ENCODE results near the gene C9orf78. TPM values are rescaled to one million over a fixed set of nuclear protein-coding genes. Genes with fewer than 3 reads are reported as not detected.
A peak's percentile ranks its signal among the peaks of the same experiment; 100 is the strongest.

The C9orf78 gene
- total RNA-seq, 2 experiments from 2014 or later, result 83.9 to 89.2 TPM

GRCh38 chr9:129849901-129850300, 14.8 kb upstream of the C9orf78 start:
- H3K9me3 Mint-ChIP-seq, result no peaks in the 10 kb centered on the region
- no peak overlapping the region for H3K4me3 Mint-ChIP-seq
- H3K36me3 Mint-ChIP-seq (ENCODE audit: low read depth), result peaks cover 49% of the 10 kb centered on the region
- no peak for DNase-seq
- no peaks in the 10 kb centered on the region for H3K27me3 Mint-ChIP-seq
- no peak overlapping the region for H3K27ac Mint-ChIP-seq
- CTCF ChIA-PET, result interaction anchor here (1.1 kb wide), 1 partner anchor 11 kb away, joined by 4 read pairs; no protein-coding TSS in a partner anchor
- peaks cover 53% of the 10 kb centered on the region for H3K4me1 Mint-ChIP-seq
- POLR2A ChIA-PET, result interaction anchor here (0.6 kb wide), 1 partner anchor 13 kb away, joined by 4 read pairs; no protein-coding TSS in a partner anchor

- POLR2A ChIA-PET, result no interaction called here
- CTCF ChIA-PET, result interaction anchor here (1.1 kb wide), 1 partner anchor 12 kb away, joined by 4 read pairs; no protein-coding TSS in a partner anchor
- peaks cover 48% of the 10 kb centered on the region for H3K4me1 Mint-ChIP-seq
- H3K4me3 Mint-ChIP-seq, result no peak overlapping the region
- no peak for DNase-seq
- H3K36me3 Mint-ChIP-seq (ENCODE audit: low read depth), result peaks cover 39% of the 10 kb centered on the region
- H3K9me3 Mint-ChIP-seq, result no peaks in the 10 kb centered on the region
- H3K27ac Mint-ChIP-seq, result no peak overlapping the region
- H3K27me3 Mint-ChIP-seq, result no peaks in the 10 kb centered on the region
These were observed 13.8 kb upstream of the C9orf78 start for GRCh38 chr9:129848712-129849441.

DNA sequence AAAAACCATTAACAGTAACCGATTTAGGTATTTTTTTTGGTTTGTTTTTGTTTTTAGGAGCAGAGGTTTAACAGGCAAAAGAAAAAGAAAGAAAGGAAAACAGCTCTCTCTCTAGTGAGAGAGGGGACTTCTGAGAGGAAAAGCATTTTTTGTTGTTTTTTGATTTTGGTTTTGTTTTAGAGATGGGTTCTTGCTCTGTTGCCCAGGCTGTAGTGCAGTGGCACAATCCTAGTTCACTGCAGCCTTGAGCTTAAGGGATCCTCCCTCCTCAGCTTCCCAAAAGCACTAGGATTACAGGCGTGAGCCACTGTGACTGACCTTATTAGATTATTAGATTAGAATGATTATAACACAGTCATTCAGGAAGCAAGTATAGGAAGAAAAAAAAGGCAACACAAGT, 10.3 kb upstream of the C9orf78 start:
- Mint-ChIP-seq H3K4me1 (peaks cover 44% of the 10 kb centered on the region), H3K4me3 (no peak overlapping the region), H3K27ac (peak overlapping the region; percentile 87), H3K27me3 (no peaks in the 10 kb centered on the region), H3K9me3 (no peaks in the 10 kb centered on the region), H3K36me3 (ENCODE audit: low read depth) (peaks cover 32% of the 10 kb centered on the region)
- no peak for DNase-seq
- POLR2A ChIA-PET, result interaction anchor here (1.1 kb wide), 1 partner anchor 18 kb away, joined by 8 read pairs; no protein-coding TSS in a partner anchor
- CTCF ChIA-PET, result interaction anchor here (1.6 to 1.8 kb wide), 2 partner anchors 13 to 20 kb away, joined by 3 to 4 read pairs; no protein-coding TSS in a partner anchor

- ChIA-PET POLR2A (no interaction called here), CTCF (interaction anchor here (0.8 to 1.1 kb wide), 2 partner anchors 11 to 46 kb away, joined by 3 to 4 read pairs; no protein-coding TSS in a partner anchor)
- no peaks in the 10 kb centered on the region for H3K9me3 Mint-ChIP-seq
- no peaks in the 10 kb centered on the region for H3K27me3 Mint-ChIP-seq
- H3K27ac Mint-ChIP-seq, result peak overlapping the region; percentile 50
- peaks cover 74% of the 10 kb centered on the region for H3K4me1 Mint-ChIP-seq
- no peak overlapping the region for H3K4me3 Mint-ChIP-seq
- H3K36me3 Mint-ChIP-seq (ENCODE audit: low read depth), result peaks cover 47% of the 10 kb centered on the region
- no peak for DNase-seq
These were observed 6.0 kb upstream of the C9orf78 start for GRCh38 chr9:129841071-129841470.

DNA sequence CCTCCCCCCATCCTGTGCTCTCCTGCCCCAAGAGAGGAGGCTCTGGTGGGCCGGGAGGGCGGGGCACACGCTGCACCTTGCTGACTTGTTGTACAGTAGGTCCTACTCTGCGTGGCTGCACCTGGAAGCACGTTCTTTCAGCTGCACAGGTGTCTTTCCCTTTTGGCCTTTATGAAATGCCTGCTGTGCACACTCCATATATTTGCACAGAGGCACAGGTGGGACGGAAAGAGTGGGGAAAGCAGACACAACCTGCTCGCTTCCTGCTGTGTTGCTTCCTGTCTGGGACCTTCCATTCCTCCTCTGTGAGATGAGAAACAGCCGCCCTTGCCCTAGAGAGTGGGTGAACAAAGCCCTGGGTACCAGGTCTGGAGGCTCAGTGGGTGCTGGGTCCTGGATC, 5.0 kb upstream of the C9orf78 start:
- Mint-ChIP-seq H3K36me3 (ENCODE audit: low read depth) (peaks cover 46% of the 10 kb centered on the region), H3K9me3 (no peaks in the 10 kb centered on the region), H3K27ac (peak overlapping the region; percentile 69), H3K4me1 (peaks cover 68% of the 10 kb centered on the region), H3K27me3 (no peaks in the 10 kb centered on the region), H3K4me3 (peak overlapping the region; percentile 22)
- CTCF ChIA-PET, result interaction anchor here (0.6 to 0.8 kb wide), 3 partner anchors 12 to 222 kb away, joined by 3 read pairs; no protein-coding TSS in a partner anchor
- POLR2A ChIA-PET, result no interaction called here
- no peak for DNase-seq

DNA sequence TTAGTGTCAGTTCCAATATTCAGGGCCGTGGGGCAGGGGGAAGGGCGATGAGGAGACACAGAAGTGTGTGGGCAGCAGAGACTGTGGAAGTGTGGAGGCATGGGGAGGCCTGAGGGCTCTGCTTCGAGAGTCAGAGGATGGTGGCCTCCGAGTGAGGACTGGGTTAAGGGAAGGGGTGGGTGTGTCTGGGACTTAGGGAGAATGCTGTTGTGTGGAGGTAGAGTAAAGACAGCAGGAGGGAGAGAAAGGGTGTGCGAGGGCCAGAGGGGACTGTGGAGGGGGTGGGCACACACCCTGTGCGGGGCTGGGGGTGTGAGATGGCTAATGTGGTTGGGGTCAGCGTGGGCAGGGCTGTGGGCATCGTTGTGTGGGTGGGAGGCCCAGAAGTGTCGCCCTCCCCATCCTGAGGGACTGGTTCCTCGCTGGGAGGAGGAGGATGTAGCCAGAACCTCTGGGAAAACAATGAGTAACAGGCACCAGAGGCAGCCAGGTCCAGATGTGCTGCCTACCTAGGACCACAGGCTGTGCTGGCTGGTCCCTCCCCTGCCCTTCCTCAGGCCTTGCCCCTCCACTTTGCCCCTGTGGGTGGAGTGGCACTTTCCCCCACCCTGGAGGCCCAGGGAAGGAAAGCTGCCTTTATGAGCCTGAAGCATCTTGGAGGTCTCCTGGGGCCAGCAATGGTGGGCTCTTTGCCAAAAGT, 4.4 kb upstream of the C9orf78 start:
- Mint-ChIP-seq H3K36me3 (ENCODE audit: low read depth) (peaks cover 46% of the 10 kb centered on the region), H3K27me3 (no peaks in the 10 kb centered on the region), H3K4me3 (peak overlapping the region; percentile 54), H3K4me1 (peaks cover 63% of the 10 kb centered on the region), H3K27ac (peak overlapping the region; percentile 86), H3K9me3 (no peaks in the 10 kb centered on the region)
- no peak for DNase-seq
- POLR2A ChIA-PET, result interaction anchor here (0.7 kb wide), 1 partner anchor 12 kb away, joined by 3 read pairs; no protein-coding TSS in a partner anchor
- CTCF ChIA-PET, result interaction anchor here (0.6 to 1.1 kb wide), 5 partner anchors 19 to 245 kb away, joined by 3 to 5 read pairs (median 4); no protein-coding TSS in a partner anchor

DNA sequence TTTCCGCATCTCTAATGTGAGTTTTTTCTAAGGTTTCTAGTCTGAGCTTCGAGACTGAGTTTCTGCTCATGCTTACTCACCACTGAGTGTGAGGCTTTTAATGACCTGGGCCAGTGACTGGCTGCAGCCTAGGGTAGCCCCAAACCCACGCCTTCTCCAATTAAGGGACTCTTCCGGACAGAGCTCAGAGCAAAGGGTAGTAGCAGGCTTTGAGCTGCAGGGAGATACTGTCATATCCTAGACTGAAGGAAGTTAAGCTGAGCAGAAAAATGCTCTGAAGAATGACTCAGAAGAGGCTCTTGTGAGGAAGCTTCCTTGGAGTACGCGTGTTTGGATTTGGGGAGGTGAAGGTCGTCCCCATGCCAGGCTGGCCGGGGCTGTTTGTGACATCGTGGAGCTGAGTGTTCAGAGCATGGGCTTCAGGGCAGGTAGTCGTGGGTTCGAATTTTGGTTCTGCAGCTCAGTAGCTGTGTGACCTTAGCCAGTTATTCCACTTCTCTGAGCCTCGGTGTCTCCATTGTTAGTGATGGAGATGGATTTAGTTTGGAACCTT, 3.7 kb upstream of the C9orf78 start:
- peaks cover 53% of the 10 kb centered on the region for H3K36me3 Mint-ChIP-seq (ENCODE audit: low read depth)
- H3K4me1 Mint-ChIP-seq, result peaks cover 68% of the 10 kb centered on the region
- DNase-seq, result peak; percentile 39
- H3K9me3 Mint-ChIP-seq, result no peaks in the 10 kb centered on the region
- CTCF ChIA-PET, result interaction anchor here (0.6 to 1.1 kb wide), 6 partner anchors 19 to 246 kb away, joined by 3 to 5 read pairs (median 4); no protein-coding TSS in a partner anchor
- no peaks in the 10 kb centered on the region for H3K27me3 Mint-ChIP-seq
- H3K4me3 Mint-ChIP-seq, result peak overlapping the region; percentile 54
- H3K27ac Mint-ChIP-seq, result peak overlapping the region; percentile 86
- POLR2A ChIA-PET, result interaction anchor here (0.7 kb wide), 1 partner anchor 13 kb away, joined by 3 read pairs; no protein-coding TSS in a partner anchor

- H3K4me3 Mint-ChIP-seq, result peak overlapping the region; percentile 95
- H3K27me3 Mint-ChIP-seq, result no peaks in the 10 kb centered on the region
- H3K4me1 Mint-ChIP-seq, result peaks cover 69% of the 10 kb centered on the region
- CTCF ChIA-PET, result interaction anchor here (1.3 kb wide), 2 partner anchors 24 to 52 kb away, joined by 3 read pairs; no protein-coding TSS in a partner anchor
- DNase-seq, result peak; percentile 52
- POLR2A ChIA-PET, result no interaction called here
- peaks cover 57% of the 10 kb centered on the region for H3K36me3 Mint-ChIP-seq (ENCODE audit: low read depth)
- no peaks in the 10 kb centered on the region for H3K9me3 Mint-ChIP-seq
- H3K27ac Mint-ChIP-seq, result peak overlapping the region; percentile 95
These were observed 1.4 kb upstream of the C9orf78 start for GRCh38 chr9:129836311-129837007.

DNA sequence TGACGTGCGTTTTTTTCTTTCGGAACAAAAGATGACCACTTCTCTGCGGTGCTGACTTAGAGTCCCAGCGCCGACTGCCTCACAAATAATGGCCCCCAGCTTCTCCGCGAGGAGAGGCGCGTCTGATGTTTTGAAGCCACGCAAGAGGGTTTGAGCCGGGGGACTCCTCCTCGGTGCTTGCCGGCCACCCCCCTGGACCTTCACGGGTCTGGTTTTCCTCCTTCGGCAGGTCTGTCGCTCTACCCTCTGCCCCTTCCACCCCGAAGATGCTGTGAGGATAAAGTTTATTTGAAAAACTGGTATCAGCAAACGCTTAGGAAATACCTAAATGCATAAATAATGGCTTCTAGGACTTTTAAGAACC, 767 bp upstream of the C9orf78 start:
- Mint-ChIP-seq H3K4me3 (peak overlapping the region; percentile 95), H3K27me3 (no peaks in the 10 kb centered on the region), H3K36me3 (ENCODE audit: low read depth) (peaks cover 55% of the 10 kb centered on the region), H3K4me1 (peaks cover 63% of the 10 kb centered on the region), H3K9me3 (no peaks in the 10 kb centered on the region), H3K27ac (peak overlapping the region; percentile 95)
- DNase-seq, result no peak
- ChIA-PET POLR2A (no interaction called here), CTCF (interaction anchor here (1.3 kb wide), 1 partner anchor 53 kb away, joined by 3 read pairs; no protein-coding TSS in a partner anchor)

GRCh38 chr9:129834489-129835127, 467 bp downstream of the C9orf78 start:
- no peaks in the 10 kb centered on the region for H3K9me3 Mint-ChIP-seq
- peak; percentile 62 for DNase-seq
- CTCF ChIA-PET, result interaction anchor here (0.6 to 1.5 kb wide), 5 partner anchors 9 to 216 kb away, joined by 3 to 5 read pairs (median 3); no protein-coding TSS in a partner anchor
- peak overlapping the region; percentile 91 for H3K4me3 Mint-ChIP-seq
- no peaks in the 10 kb centered on the region for H3K27me3 Mint-ChIP-seq
- H3K4me1 Mint-ChIP-seq, result peaks cover 55% of the 10 kb centered on the region
- peaks cover 61% of the 10 kb centered on the region for H3K36me3 Mint-ChIP-seq (ENCODE audit: low read depth)
- H3K27ac Mint-ChIP-seq, result peak overlapping the region; percentile 94
- POLR2A ChIA-PET, result interaction anchor here (0.6 kb wide), 2 partner anchors 29 to 194 kb away, joined by 3 to 4 read pairs; no protein-coding TSS in a partner anchor

DNA sequence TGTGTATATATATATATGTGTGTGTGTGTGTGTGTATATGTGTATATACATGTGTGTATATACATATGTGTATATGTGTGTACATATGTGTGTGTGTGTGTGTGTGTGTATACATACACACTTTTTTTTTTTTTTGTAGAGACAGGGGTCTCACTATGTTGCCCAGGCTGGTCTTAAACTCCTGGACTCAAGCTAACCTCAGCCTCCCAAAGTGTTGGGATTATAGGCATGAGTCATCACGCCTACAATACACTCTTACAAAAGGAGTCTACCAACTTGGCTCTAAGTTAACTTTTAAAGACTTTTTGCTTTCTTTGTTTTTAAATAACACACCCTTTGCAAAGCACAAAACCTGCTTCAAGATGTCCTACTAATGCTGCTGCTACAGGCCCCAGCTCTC, 2.1 kb downstream of the C9orf78 start:
- peaks cover 44% of the 10 kb centered on the region for H3K4me1 Mint-ChIP-seq
- ChIA-PET CTCF (interaction anchor here (1.3 to 1.7 kb wide), 3 partner anchors 12 to 52 kb away, joined by 3 to 5 read pairs (median 4); no protein-coding TSS in a partner anchor), POLR2A (no interaction called here)
- no peaks in the 10 kb centered on the region for H3K27me3 Mint-ChIP-seq
- no peak for DNase-seq
- peaks cover 67% of the 10 kb centered on the region for H3K36me3 Mint-ChIP-seq (ENCODE audit: low read depth)
- H3K27ac Mint-ChIP-seq, result no peak overlapping the region
- peak overlapping the region; percentile 91 for H3K4me3 Mint-ChIP-seq
- H3K9me3 Mint-ChIP-seq, result no peaks in the 10 kb centered on the region

Measured in activated CD4-positive, alpha-beta T cell treated with anti-CD3 and anti-CD28 coated beads, Interleukin-2, amount 10 ng/mL, durations not matched to agents 7 days and 5 days (primary cell).